ENCODE measurements around the gene IL17B.

Gene IL17B

GRCh38 chr5:149413477-149414210, 34.6 kb upstream of the IL17B start:
- H3K4me3 ChIP-seq (ENCODE audit: low read depth in 1 of 2, low read length in 1 of 2) = no peak overlapping the region
- TF ChIP-seq CTCF (IDR thresholded peaks at IDR 0.05) = no peak
- H3K27me3 ChIP-seq = no peaks in the 10 kb centered on the region
- H3K9me3 ChIP-seq = no peaks in the 10 kb centered on the region
- H3K27ac ChIP-seq = no peak overlapping the region
- H3K4me1 ChIP-seq (ENCODE audit: control insufficient read depth in 1 of 2, insufficient read depth in 1 of 2, low read depth in 1 of 2, low read length in 1 of 2) = no peaks in the 10 kb centered on the region
- no peaks in the 10 kb centered on the region for H3K36me3 ChIP-seq

- Histone ChIP-seq H3K4me1 (ENCODE audit: control insufficient read depth in 1 of 2, insufficient read depth in 1 of 2, low read depth in 1 of 2, low read length in 1 of 2) (no peaks in the 10 kb centered on the region), H3K4me3 (ENCODE audit: low read depth in 1 of 2, low read length in 1 of 2) (no peak overlapping the region), H3K9me3 (no peaks in the 10 kb centered on the region), H3K27me3 (no peaks in the 10 kb centered on the region), H3K36me3 (no peaks in the 10 kb centered on the region), H3K27ac (no peak overlapping the region)
- no peak for TF ChIP-seq CTCF (IDR thresholded peaks at IDR 0.05)
These were observed 33.8 kb upstream of the IL17B start for GRCh38 chr5:149412783-149413476.

- no peaks in the 10 kb centered on the region for H3K4me1 ChIP-seq (ENCODE audit: control insufficient read depth in 1 of 2, insufficient read depth in 1 of 2, low read depth in 1 of 2, low read length in 1 of 2)
- no peaks in the 10 kb centered on the region for H3K9me3 ChIP-seq
- no peak for TF ChIP-seq CTCF (IDR thresholded peaks at IDR 0.05)
- no peaks in the 10 kb centered on the region for H3K36me3 ChIP-seq
- no peaks in the 10 kb centered on the region for H3K27me3 ChIP-seq
- H3K4me3 ChIP-seq (ENCODE audit: low read depth in 1 of 2, low read length in 1 of 2) = no peak overlapping the region
- H3K27ac ChIP-seq = no peak overlapping the region
These were observed 32.8 kb upstream of the IL17B start for GRCh38 chr5:149411738-149412519.

GRCh38 chr5:149410721-149411432, 31.8 kb upstream of the IL17B start:
- Histone ChIP-seq H3K9me3 (no peaks in the 10 kb centered on the region), H3K27ac (no peak overlapping the region), H3K4me3 (ENCODE audit: low read depth in 1 of 2, low read length in 1 of 2) (no peak overlapping the region), H3K27me3 (no peaks in the 10 kb centered on the region), H3K4me1 (ENCODE audit: control insufficient read depth in 1 of 2, insufficient read depth in 1 of 2, low read depth in 1 of 2, low read length in 1 of 2) (no peaks in the 10 kb centered on the region), H3K36me3 (no peaks in the 10 kb centered on the region)
- TF ChIP-seq CTCF (IDR thresholded peaks at IDR 0.05) = no peak

- H3K27me3 ChIP-seq = no peaks in the 10 kb centered on the region
- no peak overlapping the region for H3K27ac ChIP-seq
- no peak for TF ChIP-seq CTCF (IDR thresholded peaks at IDR 0.05)
- H3K36me3 ChIP-seq = no peaks in the 10 kb centered on the region
- H3K9me3 ChIP-seq = no peaks in the 10 kb centered on the region
- H3K4me1 ChIP-seq (ENCODE audit: control insufficient read depth in 1 of 2, insufficient read depth in 1 of 2, low read depth in 1 of 2, low read length in 1 of 2) = no peaks in the 10 kb centered on the region
- no peak overlapping the region for H3K4me3 ChIP-seq (ENCODE audit: low read depth in 1 of 2, low read length in 1 of 2)
These were observed 31.0 kb upstream of the IL17B start for GRCh38 chr5:149410071-149410470.

Data from neutrophil (primary cell).